K562 (cell line): ENCODE measurements around the gene GOLPH3L.

Source experiments
- FOS ChIP-seq: IDR thresholded peaks from 3 replicates; pipeline ENCODE4 v1.6.1; 2011; ENCODE audit not compliant: insufficient read length; ENCODE audit errors: extremely low read depth
- FOXM1 ChIP-seq, 2 experiments: fragments of 450-650 bp in 1 of 2; sonication (generic) in 1 of 2; formaldehyde crosslinking in 1 of 2; IDR thresholded peaks; 2 replicates each; pipeline versions ENCODE4 v1.6.1 to v1.9.0; 2017 to 2022; ENCODE audit warnings: low read depth in 2 of 2, mild to moderate bottlenecking in 2 of 2, missing genetic modification reagents in 1 of 2, moderate library complexity in 1 of 2
- HNRNPK ChIP-seq: fragments of 200-400 bp; formaldehyde crosslinking; IDR thresholded peaks from one replicate; pipeline ENCODE4 v1.6.1; 2018; ENCODE audit warnings: mild to moderate bottlenecking, low read depth, low read length; ENCODE audit not compliant: poor library complexity, severe bottlenecking
- POLR2H ChIP-seq: IDR thresholded peaks from 2 replicates; pipeline ENCODE4 v1.6.1; 2016; ENCODE audit warnings: missing genetic modification characterization, low read depth, mild to moderate bottlenecking, control low read depth, missing compliant biosample characterization, moderate library complexity
- TGIF2 ChIP-seq: sonication (generic); formaldehyde crosslinking; IDR thresholded peaks from 2 replicates; pipeline ENCODE4 v1.8.1; 2022; ENCODE audit warnings: mild to moderate bottlenecking, missing genetic modification reagents, moderate library complexity
- XRCC5 ChIP-seq: fragments of 200-400 bp; formaldehyde crosslinking; IDR thresholded peaks from 2 replicates; pipeline ENCODE4 v1.6.1; 2017; ENCODE audit warnings: low read depth, mild to moderate bottlenecking, low read length
- ZBTB26 ChIP-seq: fragments of 450-650 bp; formaldehyde crosslinking; IDR thresholded peaks from 2 replicates; pipeline ENCODE4 v1.4.0; 2022; ENCODE audit warnings: missing genetic modification characterization
- TF ChIP-seq, protein P1 (sequence below), 3 experiments: IDR thresholded peaks in 2 of 3; conservative IDR thresholded peaks in 1 of 3; 2 replicates each; pipeline ENCODE4 v1.5.1; 2011 to 2012; ENCODE audit warnings: low read length in 3 of 3, mild to moderate bottlenecking in 3 of 3, control low read depth in 2 of 3, improper control_type of control experiment in 1 of 3, inconsistent platforms in 1 of 3, low read depth in 1 of 3, mixed read lengths in 1 of 3, moderate library complexity in 1 of 3; ENCODE audit not compliant: insufficient read depth in 2 of 3

- TF ChIP-seq XRCC5: no peak
- no peak for TF ChIP-seq POLR2H (tag)
- no peak for TF ChIP-seq ZBTB26 (CRISPR knock-in tag)
- TF ChIP-seq TGIF2 (CRISPR knock-in tag): no peak
- TF ChIP-seq, protein P1, sequence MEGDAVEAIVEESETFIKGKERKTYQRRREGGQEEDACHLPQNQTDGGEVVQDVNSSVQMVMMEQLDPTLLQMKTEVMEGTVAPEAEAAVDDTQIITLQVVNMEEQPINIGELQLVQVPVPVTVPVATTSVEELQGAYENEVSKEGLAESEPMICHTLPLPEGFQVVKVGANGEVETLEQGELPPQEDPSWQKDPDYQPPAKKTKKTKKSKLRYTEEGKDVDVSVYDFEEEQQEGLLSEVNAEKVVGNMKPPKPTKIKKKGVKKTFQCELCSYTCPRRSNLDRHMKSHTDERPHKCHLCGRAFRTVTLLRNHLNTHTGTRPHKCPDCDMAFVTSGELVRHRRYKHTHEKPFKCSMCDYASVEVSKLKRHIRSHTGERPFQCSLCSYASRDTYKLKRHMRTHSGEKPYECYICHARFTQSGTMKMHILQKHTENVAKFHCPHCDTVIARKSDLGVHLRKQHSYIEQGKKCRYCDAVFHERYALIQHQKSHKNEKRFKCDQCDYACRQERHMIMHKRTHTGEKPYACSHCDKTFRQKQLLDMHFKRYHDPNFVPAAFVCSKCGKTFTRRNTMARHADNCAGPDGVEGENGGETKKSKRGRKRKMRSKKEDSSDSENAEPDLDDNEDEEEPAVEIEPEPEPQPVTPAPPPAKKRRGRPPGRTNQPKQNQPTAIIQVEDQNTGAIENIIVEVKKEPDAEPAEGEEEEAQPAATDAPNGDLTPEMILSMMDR (IDR thresholded peaks at IDR 0.05 in 2 of 3, conservative IDR thresholded peaks at IDR 0.05 in 1 of 3; ENCODE audit: insufficient read depth in 2 of 3, low read depth in 1 of 3, low read length in 3 of 3): no peak
- no peak for TF ChIP-seq FOS
- TF ChIP-seq FOXM1 (IDR thresholded peaks at IDR 0.05; ENCODE audit: low read depth): no peak
- no peak for TF ChIP-seq FOXM1 (CRISPR knock-in tag; IDR thresholded peaks at IDR 0.05; ENCODE audit: low read depth)
- no peak for TF ChIP-seq HNRNPK
Observed at GRCh38 chr1:150628766-150629114, 68.2 kb downstream of the GOLPH3L start.
